Left cardiac atrium (tissue), 4 donors: Measurements from ENCODE around the gene HS3ST6. TPM values are rescaled to one million over a fixed set of nuclear protein-coding genes. Genes with fewer than 3 reads are reported as not detected.
"Not testable (repeated sequence)": the region's sequence is repeated elsewhere in the genome, so short reads cannot be mapped to it uniquely, and the experiment has no call there.

Experiments used
- ATAC-seq, 2 donors: fragments of 200-7000 bp; cut with Tn5 transposase; one replicate each; pipeline ENCODE4 v1.9.1; 2020; ENCODE audit warnings: mild to moderate bottlenecking in 2 of 2, moderate library complexity in 2 of 2
- DNase-seq: peaks from one replicate; pipeline ENCODE4 v3.0.0-alpha.2; 2020
- intact Hi-C, 2 donors: fragments of 100-400 bp; cut with DNase I; formaldehyde crosslinking; loops; one replicate each; pipeline versions ENCODE4 v1.14.1 to v1.15.1; 2022 to 2023
- total RNA-seq, 2 donors: library from RNA; stranded (reverse); fragmentation: NEBNext Ultra II Directional; extraction: Animal tissue kit (Norgen Biotek cat#: 25700); gene quantifications; one replicate each; pipeline ENCODE4 v1.2.1, GENCODE V29; 2021
- donor health status: DM: no; HTN: yes; CAD: no.
- donor health status: DM: no; HTN: yes; CAD: no; lungs with severe emphysema.
- donor health status: DM: yes; HTN: yes; CAD: no.
- donor health status: Dilated cardiomyopathy.

Gene HS3ST6
- total RNA-seq, 2 donors from 2014 or later = not detected

GRCh38 chr16:1895068-1895467, 23.1 kb downstream of the HS3ST6 start:
- DNase-seq = no peak
- no peak for ATAC-seq
- intact Hi-C loops = no loop called here

DNA sequence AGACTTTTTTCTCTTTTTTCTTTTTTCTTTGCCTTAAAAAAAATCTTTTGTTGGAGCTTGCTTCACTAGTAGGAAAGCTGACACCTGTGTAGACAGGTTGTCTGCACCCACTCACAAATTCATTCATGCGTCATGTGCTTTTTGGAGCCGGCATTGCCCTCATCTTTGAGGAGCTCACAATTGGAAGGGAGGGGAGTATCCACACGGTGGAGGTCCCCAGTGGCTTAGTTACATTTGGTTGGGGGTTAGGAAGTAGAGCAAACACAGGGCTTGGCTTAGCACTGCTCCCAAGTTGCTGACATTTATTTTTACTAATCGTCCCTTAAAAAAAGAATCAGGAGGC, 27.5 kb downstream of the HS3ST6 start:
- DNase-seq = no peak
- no peak for ATAC-seq
- intact Hi-C loops = no loop called here

DNA sequence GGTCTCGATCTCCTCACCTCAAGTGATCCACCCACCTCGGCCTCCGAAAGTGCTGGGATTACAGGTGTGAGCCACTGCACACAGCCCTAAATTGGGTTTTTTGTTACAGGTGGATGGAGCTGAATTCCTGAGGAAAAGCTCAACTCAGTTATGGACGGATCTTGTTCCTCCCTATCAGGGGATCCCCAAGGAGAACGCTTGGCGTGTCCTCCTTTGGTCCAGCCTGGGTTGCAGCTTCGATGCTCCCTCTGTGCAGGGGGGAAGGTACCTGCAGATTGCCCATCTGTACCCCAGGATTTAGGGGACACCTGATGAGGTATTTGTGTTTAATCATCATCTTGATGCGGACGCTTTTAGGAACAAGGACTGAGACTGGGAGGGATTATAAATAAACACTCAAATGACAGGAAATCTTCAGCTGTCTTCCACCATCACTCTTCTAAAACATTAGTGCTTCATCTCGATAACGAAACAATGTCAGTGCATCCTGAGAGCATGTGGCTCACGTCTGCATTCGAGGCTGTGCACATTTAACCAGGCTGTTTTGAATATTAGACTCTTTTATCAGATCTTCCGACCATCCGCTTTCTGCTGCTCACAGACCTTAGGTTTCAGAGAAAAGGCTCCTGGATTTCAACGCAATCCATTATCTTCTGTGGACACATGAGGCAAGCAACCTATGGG, 28.0 kb downstream of the HS3ST6 start:
- intact Hi-C loops = no loop called here
- no peak for DNase-seq
- no peak for ATAC-seq

DNA sequence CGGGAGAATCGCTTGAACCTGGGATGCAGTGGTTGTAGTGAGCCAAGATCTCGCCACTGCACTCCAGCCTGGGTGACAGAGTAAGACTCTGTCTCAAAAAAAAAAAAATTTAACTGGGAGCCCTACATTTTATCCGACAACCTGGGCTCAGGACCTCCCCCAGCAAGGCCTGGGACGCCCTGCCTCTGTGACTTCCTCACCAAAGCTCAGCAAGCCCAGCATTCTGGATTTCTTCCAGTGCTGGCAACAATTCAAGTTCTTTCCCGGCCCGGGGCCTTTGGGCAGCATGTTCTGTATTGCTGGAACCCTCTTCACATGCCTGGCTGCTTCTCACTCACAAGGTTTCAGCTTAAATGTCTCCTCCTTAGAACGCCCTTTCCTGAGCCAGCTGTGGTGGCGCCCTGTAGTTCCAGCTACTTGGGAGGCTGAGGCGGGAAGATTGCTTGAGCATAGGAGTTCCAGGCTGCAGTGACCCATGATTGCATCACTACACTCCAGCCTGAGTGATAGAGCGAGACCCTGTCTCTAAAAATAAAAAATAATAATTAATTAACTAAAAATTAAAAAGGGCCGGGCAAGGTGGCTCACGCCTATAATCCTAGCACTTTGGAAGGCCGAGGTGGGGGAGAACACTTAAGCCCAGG, 30.4 kb downstream of the HS3ST6 start:
- ATAC-seq = no peak
- DNase-seq = no peak
- intact Hi-C loops = no loop called here

- intact Hi-C loops = no loop called here
- DNase-seq (no peak), ATAC-seq (no peak)
Observed at GRCh38 chr16:1884889-1885288, 33.3 kb downstream of the HS3ST6 start.

GRCh38 chr16:1884155-1884760, 34.0 kb downstream of the HS3ST6 start:
- intact Hi-C loops = no loop called here
- no peak for ATAC-seq
- DNase-seq = no peak

- ATAC-seq, DNase-seq, intact Hi-C loops: not testable (repeated sequence)
Observed at GRCh38 chr16:1881172-1881571, 37.0 kb downstream of the HS3ST6 start.

- no peak for DNase-seq
- no peak for ATAC-seq
- intact Hi-C loops = no loop called here
Observed at GRCh38 chr16:1879477-1879876, 38.7 kb downstream of the HS3ST6 start.

DNA sequence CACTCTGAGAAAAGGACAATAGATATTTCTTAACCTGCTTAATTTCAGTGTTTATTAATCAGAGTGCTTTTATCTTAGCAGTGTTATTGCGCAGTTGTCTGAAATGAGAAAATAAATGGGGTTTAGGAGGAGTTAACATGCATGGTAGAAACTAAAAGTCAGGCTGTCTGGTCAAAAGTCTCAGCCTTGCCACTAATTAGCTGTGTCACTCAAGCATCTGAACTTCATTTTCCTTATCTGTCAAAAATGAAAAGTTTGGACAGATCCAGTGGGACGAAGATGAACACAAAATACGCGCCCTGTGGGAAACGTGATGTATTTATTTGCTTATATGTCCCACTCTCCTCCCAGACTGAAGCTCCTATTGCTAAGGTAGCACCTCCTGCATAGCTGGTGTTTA, 40.0 kb downstream of the HS3ST6 start:
- ATAC-seq (no peak), DNase-seq (no peak)
- intact Hi-C loops = no loop called here

- DNase-seq = no peak
Observed at GRCh38 chr16:1877804-1878203, 40.4 kb downstream of the HS3ST6 start.

GRCh38 chr16:1877089-1877488, 41.1 kb downstream of the HS3ST6 start:
- no peak for ATAC-seq
- intact Hi-C loops = no loop called here
- DNase-seq = no peak

More at GRCh38 chr16:1877804-1878203, 40.4 kb downstream of the HS3ST6 start:
- intact Hi-C loops = no loop called here
- no peak for ATAC-seq

GRCh38 chr16:1876468-1876867, 41.7 kb downstream of the HS3ST6 start:
- intact Hi-C loops = no loop called here
- ATAC-seq (no peak), DNase-seq (no peak)

GRCh38 chr16:1876066-1876465, 42.1 kb downstream of the HS3ST6 start:
- ATAC-seq, DNase-seq, intact Hi-C loops: not testable (repeated sequence)

GRCh38 chr16:1874854-1875253, 43.4 kb downstream of the HS3ST6 start:
- intact Hi-C loops = no loop called here
- no peak for ATAC-seq
- DNase-seq = no peak

DNA sequence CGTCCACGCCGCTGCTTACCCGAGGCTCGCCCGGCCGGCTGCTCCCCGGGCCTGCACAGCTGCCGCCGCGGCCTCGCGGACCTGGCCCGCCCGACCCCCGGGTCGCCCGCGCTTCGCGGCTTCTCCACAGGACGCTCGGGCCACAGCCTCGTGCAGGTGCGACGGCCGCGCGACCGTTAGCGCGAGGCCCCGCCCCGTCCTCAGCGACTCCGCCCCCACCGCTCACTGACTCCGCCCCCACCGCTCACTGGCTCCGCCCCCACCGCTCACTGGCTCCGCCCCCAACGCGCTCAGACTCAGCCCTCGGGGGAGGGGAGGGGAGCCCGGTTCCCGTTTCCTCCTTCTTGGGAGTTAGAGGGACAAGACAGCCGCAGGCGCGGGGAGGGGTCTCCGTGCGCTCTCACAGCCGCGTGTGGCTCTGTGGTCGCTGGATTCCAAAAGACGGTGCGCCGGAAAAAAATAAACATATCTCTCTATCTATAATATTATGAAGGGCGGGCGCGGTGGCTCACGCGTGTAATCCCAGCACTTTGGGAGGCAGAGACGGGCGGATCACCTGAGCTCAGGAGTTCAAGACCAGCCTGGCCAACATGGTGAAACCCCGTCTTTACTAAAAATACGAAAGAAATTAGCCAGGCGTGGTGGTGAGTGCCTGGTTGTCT, 46.1 kb downstream of the HS3ST6 start, which contains the start of gene MEIOB:
TSS of gene MEIOB (minus strand) at position 191 of the 662 bp plus-strand sequence. CDS start 3,989 bp downstream, outside the sequence.
- peak; percentile 73 to 77 for ATAC-seq
- intact Hi-C loops = no loop called here

DNA sequence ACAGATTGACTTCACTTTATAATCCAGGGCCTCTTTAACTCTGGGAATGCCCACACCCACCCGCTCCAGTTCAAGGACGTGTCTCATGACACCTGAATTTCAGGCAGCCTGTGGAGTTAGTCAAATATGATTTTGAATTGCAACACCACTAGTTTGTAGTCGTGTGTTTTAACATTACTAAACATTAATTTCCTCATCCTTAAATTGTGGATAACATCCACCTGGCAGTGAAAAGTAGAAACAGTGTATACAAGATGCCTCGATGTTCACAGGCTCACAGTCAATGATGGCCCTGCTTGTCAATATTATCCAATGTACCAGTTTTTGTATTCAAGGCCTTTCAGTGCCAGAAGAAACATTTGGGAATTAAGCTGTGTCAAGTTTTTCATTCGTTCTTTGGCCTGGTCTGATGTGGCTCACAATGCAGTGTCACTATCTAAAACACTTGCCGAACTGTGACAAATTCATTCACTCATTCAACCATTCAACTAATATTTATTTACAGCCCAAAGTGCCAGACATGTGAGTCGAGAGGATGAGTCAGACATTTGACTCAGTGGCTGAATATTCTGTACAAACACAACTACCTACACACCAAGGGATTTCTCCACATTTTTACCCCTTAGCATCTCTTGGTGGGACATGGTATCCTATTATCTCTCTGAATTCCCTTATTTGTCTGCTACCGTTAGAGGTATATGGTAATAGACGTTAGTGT, 47.7 kb downstream of the HS3ST6 start:
- ATAC-seq (no peak), DNase-seq (no peak)
- intact Hi-C loops = no loop called here

More for the DNA sequence above, 46.1 kb downstream of the HS3ST6 start, which contains the start of gene MEIOB:
- DNase-seq = peak; percentile 34

DNA sequence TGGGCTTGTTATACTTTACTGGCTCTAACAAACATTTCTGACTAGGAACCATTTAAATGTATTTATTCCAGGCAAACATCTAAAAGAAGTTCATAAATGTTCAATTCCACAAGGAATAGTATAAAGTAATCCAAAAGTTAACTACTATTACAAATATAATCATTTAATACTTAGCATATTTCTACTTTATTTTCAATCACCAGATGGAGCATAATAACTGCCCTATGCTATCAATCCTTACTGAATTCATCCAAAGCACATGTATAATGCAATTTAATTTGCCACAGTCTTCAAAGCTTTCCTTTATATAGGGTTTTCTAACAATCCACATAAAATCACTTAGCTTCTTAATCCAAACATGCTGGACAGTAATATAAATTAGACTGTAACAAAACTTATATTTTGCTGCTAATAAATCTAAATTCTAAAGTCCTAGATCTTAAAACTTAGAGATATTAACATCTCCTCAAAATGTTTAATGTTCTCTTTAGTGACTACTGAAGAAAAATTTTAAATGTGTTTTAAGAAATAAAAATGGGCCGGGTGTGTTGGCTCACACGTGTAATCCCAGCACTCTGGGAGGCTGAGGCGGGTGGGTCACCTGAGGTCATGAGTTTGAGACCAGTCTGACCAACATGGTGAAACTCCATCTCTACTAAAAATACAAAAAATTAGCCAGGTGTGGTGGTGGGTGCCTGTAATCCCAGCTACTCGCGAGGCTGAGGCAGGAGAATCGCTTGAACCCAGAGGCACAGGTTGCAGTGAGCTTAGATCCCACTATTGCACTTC, 52.1 kb downstream of the HS3ST6 start:
- intact Hi-C loops = loop anchor here in 1 of 2 donors (2.0 kb wide), 1 partner anchor 65 kb away; no protein-coding TSS in a partner anchor
- no peak for ATAC-seq
- DNase-seq = no peak

GRCh38 chr16:1863681-1864460, 54.3 kb downstream of the HS3ST6 start:
- no peak for ATAC-seq

More at GRCh38 chr16:1863681-1864460, 54.3 kb downstream of the HS3ST6 start:
- no peak for DNase-seq
- intact Hi-C loops = loop anchor here in 1 of 2 donors (2.0 kb wide), 1 partner anchor 67 kb away; no protein-coding TSS in a partner anchor
